Spleen (tissue), 7 donors: ENCODE data around the gene DMGDH.

Source experiments
- CTCF ChIP-seq, 11 experiments: fragments of 200-600 bp in 7 of 11; fragments of 450-650 bp in 4 of 11; sonication (generic) in 4 of 11; IDR thresholded peaks in 8 of 11; conservative IDR thresholded peaks in 3 of 11; 1 replicate in 7 of 11; 2 replicates in 4 of 11; pipeline versions ENCODE4 v1.4.0 to v1.8.0; 2016 to 2021; ENCODE audit warnings: antibody characterized with exemption in 11 of 11, inconsistent platforms in 4 of 11, mild to moderate bottlenecking in 1 of 11
- POLR2A ChIP-seq, 3 donors: fragments of 450-650 bp; IDR thresholded peaks; one replicate each; pipeline ENCODE4 v1.5.1; 2017; ENCODE audit warnings: antibody characterized with exemption in 3 of 3, mild to moderate bottlenecking in 1 of 3
- POLR2AphosphoS5 ChIP-seq, 3 donors: sonication (generic); formaldehyde crosslinking; IDR thresholded peaks; one replicate each; pipeline ENCODE4 v1.5.1; 2017; ENCODE audit warnings: antibody characterized with exemption in 3 of 3
- donor health status: DM: no; HTN: no; CAD: no; lungs with moderate emphysema.
- donor health status: DM: no; HTN: no; CAD: no.
- donor health status: DM: no; HTN: no; CAD: no.

GRCh38 chr5:79005151-79005550 is 64.3 kb downstream of the DMGDH start:
- TF ChIP-seq CTCF (IDR thresholded peaks at IDR 0.05 in 8 of 11, conservative IDR thresholded peaks at IDR 0.05 in 3 of 11) (no peak), POLR2A (IDR thresholded peaks at IDR 0.05) (no peak), POLR2AphosphoS5 (IDR thresholded peaks at IDR 0.05) (no peak)
